Measurements from ENCODE around the gene ENTREP1. TPM values are rescaled to one million over a fixed set of nuclear protein-coding genes. Genes with fewer than 3 reads are reported as not detected.
"Not testable (repeated sequence)": the region's sequence is repeated elsewhere in the genome, so short reads cannot be mapped to it uniquely, and the experiment has no call there.

ENTREP1 gene
- total RNA-seq, 1 donor from 2014 or later, result 22.1 TPM

DNA sequence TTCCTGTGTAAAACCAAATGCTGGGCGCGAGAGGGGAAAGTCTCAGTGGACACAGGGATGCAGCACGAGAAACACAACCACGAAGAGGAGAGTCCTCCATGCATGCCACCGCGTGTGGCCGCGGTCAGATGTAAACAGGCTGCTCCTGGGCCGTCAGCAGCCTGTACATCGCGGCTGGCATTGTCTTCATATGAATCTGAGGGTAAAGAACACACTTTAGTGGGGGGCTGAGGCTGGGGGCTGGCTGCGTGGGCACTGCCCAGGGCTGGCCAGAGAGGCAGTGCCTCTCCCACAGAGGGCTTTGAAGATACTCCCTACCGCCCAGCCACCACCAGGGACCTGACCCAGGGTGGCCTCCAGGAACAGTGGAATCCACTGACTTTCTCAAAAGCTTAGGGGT lies 106.2 kb downstream of the ENTREP1 start:
- peaks cover 6% of the 10 kb centered on the region for H3K9me3 ChIP-seq (replicated peaks)
- DNase-seq, result no peak
- H3K27me3 ChIP-seq (ENCODE audit: low read depth), result no peaks in the 10 kb centered on the region
- no peak overlapping the region for H3K27ac ChIP-seq (replicated peaks)
- intact Hi-C loops (cut with micrococcal nuclease), result no loop called here
- no peaks in the 10 kb centered on the region for H3K4me1 ChIP-seq
- TF ChIP-seq, protein P1, sequence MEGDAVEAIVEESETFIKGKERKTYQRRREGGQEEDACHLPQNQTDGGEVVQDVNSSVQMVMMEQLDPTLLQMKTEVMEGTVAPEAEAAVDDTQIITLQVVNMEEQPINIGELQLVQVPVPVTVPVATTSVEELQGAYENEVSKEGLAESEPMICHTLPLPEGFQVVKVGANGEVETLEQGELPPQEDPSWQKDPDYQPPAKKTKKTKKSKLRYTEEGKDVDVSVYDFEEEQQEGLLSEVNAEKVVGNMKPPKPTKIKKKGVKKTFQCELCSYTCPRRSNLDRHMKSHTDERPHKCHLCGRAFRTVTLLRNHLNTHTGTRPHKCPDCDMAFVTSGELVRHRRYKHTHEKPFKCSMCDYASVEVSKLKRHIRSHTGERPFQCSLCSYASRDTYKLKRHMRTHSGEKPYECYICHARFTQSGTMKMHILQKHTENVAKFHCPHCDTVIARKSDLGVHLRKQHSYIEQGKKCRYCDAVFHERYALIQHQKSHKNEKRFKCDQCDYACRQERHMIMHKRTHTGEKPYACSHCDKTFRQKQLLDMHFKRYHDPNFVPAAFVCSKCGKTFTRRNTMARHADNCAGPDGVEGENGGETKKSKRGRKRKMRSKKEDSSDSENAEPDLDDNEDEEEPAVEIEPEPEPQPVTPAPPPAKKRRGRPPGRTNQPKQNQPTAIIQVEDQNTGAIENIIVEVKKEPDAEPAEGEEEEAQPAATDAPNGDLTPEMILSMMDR (IDR thresholded peaks at IDR 0.05; ENCODE audit: borderline replicate concordance), result no peak
- no peak overlapping the region for H3K4me3 ChIP-seq
- no peaks in the 10 kb centered on the region for H3K36me3 ChIP-seq

GRCh38 chr9:69431777-69432176 lies 106.8 kb downstream of the ENTREP1 start:
- TF ChIP-seq, protein P1 (IDR thresholded peaks at IDR 0.05; ENCODE audit: borderline replicate concordance), result no peak
- H3K27ac ChIP-seq (replicated peaks), result no peak overlapping the region
- no peak overlapping the region for H3K4me3 ChIP-seq
- intact Hi-C loops (cut with micrococcal nuclease), result no loop called here
- H3K9me3 ChIP-seq (replicated peaks), result peaks cover 6% of the 10 kb centered on the region
- no peak for DNase-seq
- no peaks in the 10 kb centered on the region for H3K36me3 ChIP-seq
- no peaks in the 10 kb centered on the region for H3K4me1 ChIP-seq
- H3K27me3 ChIP-seq (ENCODE audit: low read depth), result no peaks in the 10 kb centered on the region

DNA sequence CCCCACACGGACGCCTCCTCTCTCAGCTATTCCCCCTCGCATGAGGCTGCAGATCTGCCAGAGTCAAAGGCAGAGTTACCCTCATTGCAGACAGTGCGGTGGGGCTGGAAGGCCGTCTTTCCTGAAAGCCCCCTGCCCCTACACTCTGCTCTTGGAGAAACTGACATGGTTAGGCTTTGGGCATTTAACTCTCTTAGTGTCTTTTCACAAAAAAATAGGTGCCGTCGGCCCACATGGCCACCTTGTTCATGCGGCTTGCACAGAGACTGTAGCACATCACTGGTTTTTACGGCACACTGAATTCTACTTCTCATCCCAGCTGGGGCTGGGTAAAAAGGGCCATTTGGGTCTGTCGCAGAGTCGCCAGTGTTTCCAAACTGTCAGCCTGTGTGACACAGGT lies 107.6 kb downstream of the ENTREP1 start:
- no peak for DNase-seq
- no peak overlapping the region for H3K27ac ChIP-seq (replicated peaks)
- H3K9me3 ChIP-seq (replicated peaks), result peaks cover 6% of the 10 kb centered on the region
- TF ChIP-seq, protein P1 (IDR thresholded peaks at IDR 0.05; ENCODE audit: borderline replicate concordance), result no peak
- intact Hi-C loops (cut with micrococcal nuclease), result no loop called here
- no peaks in the 10 kb centered on the region for H3K4me1 ChIP-seq
- H3K27me3 ChIP-seq (ENCODE audit: low read depth), result no peaks in the 10 kb centered on the region
- H3K4me3 ChIP-seq, result no peak overlapping the region
- no peaks in the 10 kb centered on the region for H3K36me3 ChIP-seq

GRCh38 chr9:69433392-69433791 lies 108.4 kb downstream of the ENTREP1 start:
- Histone ChIP-seq H3K27ac (replicated peaks) (no peak overlapping the region), H3K9me3 (replicated peaks) (peaks cover 6% of the 10 kb centered on the region), H3K27me3 (ENCODE audit: low read depth) (no peaks in the 10 kb centered on the region), H3K4me1 (no peaks in the 10 kb centered on the region), H3K4me3 (no peak overlapping the region), H3K36me3 (no peaks in the 10 kb centered on the region)
- DNase-seq, result no peak
- TF ChIP-seq, protein P1 (IDR thresholded peaks at IDR 0.05; ENCODE audit: borderline replicate concordance), result no peak
- intact Hi-C loops (cut with micrococcal nuclease), result no loop called here

GRCh38 chr9:69433968-69434367 lies 109.0 kb downstream of the ENTREP1 start:
- no peaks in the 10 kb centered on the region for H3K36me3 ChIP-seq
- intact Hi-C loops (cut with micrococcal nuclease), result no loop called here
- peaks cover 6% of the 10 kb centered on the region for H3K9me3 ChIP-seq (replicated peaks)
- no peaks in the 10 kb centered on the region for H3K27me3 ChIP-seq (ENCODE audit: low read depth)
- DNase-seq, result no peak
- no peaks in the 10 kb centered on the region for H3K4me1 ChIP-seq
- no peak overlapping the region for H3K4me3 ChIP-seq
- TF ChIP-seq, protein P1 (IDR thresholded peaks at IDR 0.05; ENCODE audit: borderline replicate concordance), result no peak
- no peak overlapping the region for H3K27ac ChIP-seq (replicated peaks)

DNA sequence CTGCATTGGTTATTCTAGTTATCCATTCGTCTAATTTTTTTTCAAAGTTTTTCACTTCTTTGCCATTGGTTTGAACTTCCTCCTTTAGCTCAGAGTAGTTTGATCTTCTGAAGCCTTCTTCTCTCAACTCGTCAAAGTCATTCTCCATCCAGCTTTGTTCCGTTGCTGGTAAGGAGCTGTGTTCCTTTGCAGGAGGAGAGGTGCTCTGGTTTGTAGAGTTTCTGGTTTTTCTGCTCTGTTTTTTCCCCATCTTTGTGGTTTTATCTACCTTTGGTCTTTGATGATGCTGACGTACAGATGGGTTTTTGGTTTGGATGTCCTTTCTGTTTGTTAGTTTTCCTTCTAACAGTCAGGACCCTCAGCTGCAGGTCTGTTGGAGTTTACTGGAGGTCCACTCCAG lies 114.6 kb downstream of the ENTREP1 start:
- H3K9me3 ChIP-seq (replicated peaks); intact Hi-C loops (cut with micrococcal nuclease); H3K27me3 ChIP-seq (ENCODE audit: low read depth): not testable (repeated sequence)

DNA sequence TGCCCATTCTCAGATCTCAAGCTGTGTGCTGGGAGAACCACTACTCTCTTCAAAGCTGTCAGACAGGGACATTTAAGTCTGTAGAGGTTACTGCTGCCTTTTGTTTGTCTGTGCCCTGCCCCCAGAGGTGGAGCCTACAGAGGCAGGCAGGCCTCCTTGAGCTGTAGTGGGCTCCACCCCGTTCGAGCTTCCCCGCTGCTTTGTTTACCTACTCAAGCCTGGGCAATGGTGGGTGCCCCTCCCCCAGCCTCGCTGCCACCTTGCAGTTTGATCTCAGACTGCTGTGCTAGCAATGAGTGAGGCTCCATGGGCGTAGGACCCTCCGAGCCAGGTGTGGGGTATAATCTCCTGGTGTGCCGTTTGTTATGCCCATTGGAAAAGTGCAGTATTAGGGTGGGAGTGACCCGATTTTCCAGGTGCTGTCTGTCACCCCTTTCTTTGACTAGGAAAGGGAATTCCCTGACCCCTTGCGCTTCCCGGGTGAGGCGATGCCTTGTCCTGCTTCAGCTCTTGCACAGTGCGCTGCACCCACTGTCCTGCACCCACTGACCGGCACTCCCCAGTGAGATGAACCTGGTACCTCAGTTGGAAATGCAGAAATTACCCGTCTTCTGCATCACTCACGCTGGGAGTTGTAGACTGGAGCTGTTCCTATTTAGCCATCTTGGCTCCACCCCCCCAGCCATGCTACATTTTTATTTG lies 115.4 kb downstream of the ENTREP1 start:
- intact Hi-C loops (cut with micrococcal nuclease); H3K4me3 ChIP-seq; DNase-seq; H3K27me3 ChIP-seq (ENCODE audit: low read depth); H3K27ac ChIP-seq (replicated peaks); H3K9me3 ChIP-seq (replicated peaks): not testable (repeated sequence)
- Histone ChIP-seq H3K4me1 (peaks cover 11% of the 10 kb centered on the region), H3K36me3 (peaks cover 12% of the 10 kb centered on the region)

More for the DNA sequence above, 114.6 kb downstream of the ENTREP1 start:
- H3K4me3 ChIP-seq; DNase-seq; H3K27ac ChIP-seq (replicated peaks): not testable (repeated sequence)
- H3K4me1 ChIP-seq, result peaks cover 11% of the 10 kb centered on the region
- H3K36me3 ChIP-seq, result peaks cover 12% of the 10 kb centered on the region
